Measurements from ENCODE around the gene COL4A1. TPM values are rescaled to one million over a fixed set of nuclear protein-coding genes. Genes with fewer than 3 reads are reported as not detected.
A peak's percentile ranks its signal among the peaks of the same experiment; 100 is the strongest.

COL4A1 gene
- polyA plus RNA-seq, 4 donors = 3.1 to 85.7 (median 32.2) TPM

- peaks cover 0 to 8% (median 6%) of the 10 kb centered on the region in 3 donors for H3K27me3 ChIP-seq (ENCODE audit: control insufficient read depth in 3 of 3, insufficient read depth in 3 of 3, low read length in 3 of 3)
- no peaks in the 10 kb centered on the region for H3K9me3 ChIP-seq (ENCODE audit: control insufficient read depth in 2 of 2, insufficient read depth in 1 of 2, low read depth in 1 of 2, low read length in 1 of 2)
- H3K36me3 ChIP-seq (ENCODE audit: control insufficient read depth in 3 of 3, insufficient read depth in 2 of 3, low read depth in 1 of 3, low read length in 3 of 3) = peaks cover 0 to 49% (median 0%) of the 10 kb centered on the region in 3 donors
- peaks cover 0 to 32% (median 0%) of the 10 kb centered on the region in 3 donors for H3K4me1 ChIP-seq (ENCODE audit: control insufficient read depth in 3 of 3, insufficient read depth in 2 of 3, low read depth in 1 of 3, low read length in 2 of 3)
- H3K27ac ChIP-seq (ENCODE audit: low read depth in 1 of 3, low read length in 2 of 3) = peak overlapping the region in 2 of 3 donors; percentile 15 to 71
- WGBS, 3 donors = 62 to 73% (median 71%) methylated on average over 4 of the region's 4 CpGs
- no peak overlapping the region for H3K4me3 ChIP-seq (ENCODE audit: low read depth in 1 of 3, low read length in 3 of 3)
- no peak for FAIRE-seq
- peak in 1 of 2 donors; percentile 81 for DNase-seq
These were observed 5.5 kb upstream of the COL4A1 start for GRCh38 chr13:110312339-110313031.

DNA sequence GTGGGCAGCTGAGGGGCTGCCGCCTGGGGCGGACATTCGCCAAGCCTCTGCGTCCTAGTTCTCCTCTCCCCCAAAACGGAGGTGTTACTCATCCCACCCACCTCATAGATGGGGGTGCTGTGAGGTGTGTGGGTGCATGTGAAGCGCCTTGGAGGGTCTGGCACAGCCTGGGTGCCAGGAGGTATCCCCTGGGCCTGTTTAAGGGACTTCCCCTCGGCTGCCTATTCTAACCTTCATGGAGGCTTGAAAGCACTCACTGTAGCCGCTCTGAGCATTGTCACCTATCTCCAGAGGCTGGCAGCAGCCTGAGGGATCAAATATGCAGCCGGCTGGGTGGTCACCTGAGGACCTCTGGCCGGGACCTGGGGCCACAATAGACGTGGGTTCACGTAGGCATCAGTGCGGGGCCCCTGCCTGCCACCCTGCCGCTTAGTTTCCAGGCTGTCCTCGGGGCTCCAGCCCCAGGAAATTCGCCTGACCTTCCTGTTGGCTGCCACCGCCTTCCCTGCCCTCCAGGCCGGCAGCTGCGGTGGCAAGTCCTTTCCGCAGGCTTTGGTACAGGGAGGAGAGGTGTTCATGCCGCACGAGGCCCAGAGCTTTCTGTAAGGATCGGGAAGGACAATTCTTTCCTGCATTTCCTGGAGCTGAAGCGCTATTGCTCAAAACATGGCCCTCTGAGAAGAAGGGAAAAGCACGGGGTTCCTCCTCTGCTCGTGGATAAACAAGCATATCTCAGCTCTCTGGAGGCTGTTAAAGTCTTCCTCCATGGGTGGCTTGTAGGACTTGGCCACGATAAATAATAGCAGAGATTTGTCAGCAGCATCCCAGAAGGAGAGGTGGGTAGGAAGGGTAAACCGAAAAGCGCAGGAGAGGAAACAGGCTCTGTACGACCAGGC, 4.7 kb upstream of the COL4A1 start:
- 60 to 75% (median 61%) methylated on average over 30 of the region's 30 CpGs for WGBS, 3 donors
- H3K4me3 ChIP-seq (ENCODE audit: low read depth in 1 of 3, low read length in 3 of 3) = peak overlapping the region in 2 of 3 donors; percentile 6 to 7
- peaks cover 0 to 32% (median 0%) of the 10 kb centered on the region in 3 donors for H3K4me1 ChIP-seq (ENCODE audit: control insufficient read depth in 3 of 3, insufficient read depth in 2 of 3, low read depth in 1 of 3, low read length in 2 of 3)
- H3K9me3 ChIP-seq (ENCODE audit: control insufficient read depth in 2 of 2, insufficient read depth in 1 of 2, low read depth in 1 of 2, low read length in 1 of 2) = no peaks in the 10 kb centered on the region
- DNase-seq (no peak), FAIRE-seq (no peak)
- H3K36me3 ChIP-seq (ENCODE audit: control insufficient read depth in 3 of 3, insufficient read depth in 2 of 3, low read depth in 1 of 3, low read length in 3 of 3) = peaks cover 0 to 42% (median 0%) of the 10 kb centered on the region in 3 donors
- peak overlapping the region in 1 of 3 donors; percentile 71 for H3K27ac ChIP-seq (ENCODE audit: low read depth in 1 of 3, low read length in 2 of 3)
- H3K27me3 ChIP-seq (ENCODE audit: control insufficient read depth in 3 of 3, insufficient read depth in 3 of 3, low read length in 3 of 3) = peaks cover under 1 to 11% (median 8%) of the 10 kb centered on the region in 3 donors

DNA sequence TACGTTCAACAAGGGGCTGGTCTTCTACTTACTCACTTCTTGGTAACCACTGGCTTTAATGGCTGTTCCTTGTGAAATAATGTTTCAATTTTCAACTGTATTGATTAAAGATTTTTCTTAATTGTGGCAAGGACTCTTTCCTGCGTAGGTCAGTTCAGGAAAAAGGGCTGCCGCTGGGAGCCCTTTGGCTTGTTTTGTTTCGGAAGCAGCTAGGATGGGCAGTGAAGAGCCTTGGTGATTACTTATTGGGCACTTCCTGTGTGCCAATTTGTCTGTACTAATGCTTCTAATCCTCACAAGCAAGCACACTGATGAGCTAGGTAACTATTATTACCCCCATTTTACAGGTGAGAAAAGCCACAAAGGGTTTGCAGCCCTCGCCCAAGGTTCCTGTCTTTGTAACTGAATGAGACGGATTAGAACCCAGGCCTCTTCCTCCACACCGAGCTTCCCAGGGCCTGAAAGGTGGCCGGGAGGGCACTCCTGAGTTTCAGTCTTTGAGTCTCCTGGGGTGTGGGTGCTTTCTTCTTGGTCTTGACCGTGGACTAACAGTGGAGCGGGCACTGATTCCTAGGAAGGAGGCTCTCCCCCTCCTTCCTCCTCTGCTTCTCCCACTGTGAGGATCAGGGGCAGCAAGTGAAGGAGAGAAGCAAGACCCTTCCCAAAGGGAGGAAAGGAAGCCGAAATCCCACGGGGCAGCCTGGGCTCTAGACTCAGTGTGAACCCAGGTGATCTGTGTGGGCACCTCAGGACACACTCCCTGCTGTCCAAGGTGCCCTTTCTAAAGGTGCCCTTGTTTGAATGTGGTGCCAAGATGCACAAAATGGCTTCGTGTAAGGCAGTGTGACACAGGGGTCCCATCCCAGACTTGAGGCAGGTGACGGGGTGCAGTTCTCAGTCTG, 3.8 kb upstream of the COL4A1 start:
- FAIRE-seq (no peak), DNase-seq (no peak)
- Histone ChIP-seq H3K27ac (ENCODE audit: low read depth in 1 of 3, low read length in 2 of 3) (peak overlapping the region in 1 of 3 donors; percentile 71), H3K4me3 (ENCODE audit: low read depth in 1 of 3, low read length in 3 of 3) (no peak overlapping the region), H3K9me3 (ENCODE audit: control insufficient read depth in 2 of 2, insufficient read depth in 1 of 2, low read depth in 1 of 2, low read length in 1 of 2) (no peaks in the 10 kb centered on the region), H3K27me3 (ENCODE audit: control insufficient read depth in 3 of 3, insufficient read depth in 3 of 3, low read length in 3 of 3) (peaks cover 5 to 11% (median 8%) of the 10 kb centered on the region in 3 donors), H3K4me1 (ENCODE audit: control insufficient read depth in 3 of 3, insufficient read depth in 2 of 3, low read depth in 1 of 3, low read length in 2 of 3) (peaks cover 0 to 32% (median 0%) of the 10 kb centered on the region in 3 donors), H3K36me3 (ENCODE audit: control insufficient read depth in 3 of 3, insufficient read depth in 2 of 3, low read depth in 1 of 3, low read length in 3 of 3) (peaks cover 0 to 36% (median 0%) of the 10 kb centered on the region in 3 donors)
- 70 to 83% (median 72%) methylated on average over 13 to 14 of the region's 14 CpGs for WGBS, 3 donors

- H3K4me1 ChIP-seq (ENCODE audit: control insufficient read depth in 3 of 3, insufficient read depth in 2 of 3, low read depth in 1 of 3, low read length in 2 of 3) = peaks cover 0 to 32% (median 0%) of the 10 kb centered on the region in 3 donors
- peak overlapping the region in 1 of 3 donors; percentile 79 for H3K4me3 ChIP-seq (ENCODE audit: low read depth in 1 of 3, low read length in 3 of 3)
- FAIRE-seq = no peak
- H3K27ac ChIP-seq (ENCODE audit: low read depth in 1 of 3, low read length in 2 of 3) = peak overlapping the region in 2 of 3 donors; percentile 72 to 94
- 70 to 88% (median 80%) methylated on average over 16 of the region's 16 CpGs for WGBS, 3 donors
- no peak for DNase-seq
- H3K27me3 ChIP-seq (ENCODE audit: control insufficient read depth in 3 of 3, insufficient read depth in 3 of 3, low read length in 3 of 3) = peaks cover 5 to 11% (median 8%) of the 10 kb centered on the region in 3 donors
- H3K36me3 ChIP-seq (ENCODE audit: control insufficient read depth in 3 of 3, insufficient read depth in 2 of 3, low read depth in 1 of 3, low read length in 3 of 3) = peaks cover 0 to 35% (median 0%) of the 10 kb centered on the region in 3 donors
- H3K9me3 ChIP-seq (ENCODE audit: control insufficient read depth in 2 of 2, insufficient read depth in 1 of 2, low read depth in 1 of 2, low read length in 1 of 2) = no peaks in the 10 kb centered on the region
These were observed 2.9 kb upstream of the COL4A1 start for GRCh38 chr13:110309661-110310524.

GRCh38 chr13:110308656-110309359, 1.9 kb upstream of the COL4A1 start:
- 2 to 7% (median 5%) methylated on average over 31 of the region's 31 CpGs for WGBS, 3 donors
- H3K4me1 ChIP-seq (ENCODE audit: control insufficient read depth in 3 of 3, insufficient read depth in 2 of 3, low read depth in 1 of 3, low read length in 2 of 3) = peaks cover 0 to 32% (median 0%) of the 10 kb centered on the region in 3 donors
- peak overlapping the region; percentile 42 to 79 (median 69) for H3K4me3 ChIP-seq (ENCODE audit: low read depth in 1 of 3, low read length in 3 of 3)
- H3K27ac ChIP-seq (ENCODE audit: low read depth in 1 of 3, low read length in 2 of 3) = peak overlapping the region in 2 of 3 donors; percentile 72 to 94
- DNase-seq (peak; percentile 11 to 79), FAIRE-seq (no peak)
- no peaks in the 10 kb centered on the region for H3K9me3 ChIP-seq (ENCODE audit: control insufficient read depth in 2 of 2, insufficient read depth in 1 of 2, low read depth in 1 of 2, low read length in 1 of 2)
- H3K36me3 ChIP-seq (ENCODE audit: control insufficient read depth in 3 of 3, insufficient read depth in 2 of 3, low read depth in 1 of 3, low read length in 3 of 3) = peaks cover 0 to 25% (median 0%) of the 10 kb centered on the region in 3 donors
- peaks cover 5 to 11% (median 8%) of the 10 kb centered on the region in 3 donors for H3K27me3 ChIP-seq (ENCODE audit: control insufficient read depth in 3 of 3, insufficient read depth in 3 of 3, low read length in 3 of 3)

DNA sequence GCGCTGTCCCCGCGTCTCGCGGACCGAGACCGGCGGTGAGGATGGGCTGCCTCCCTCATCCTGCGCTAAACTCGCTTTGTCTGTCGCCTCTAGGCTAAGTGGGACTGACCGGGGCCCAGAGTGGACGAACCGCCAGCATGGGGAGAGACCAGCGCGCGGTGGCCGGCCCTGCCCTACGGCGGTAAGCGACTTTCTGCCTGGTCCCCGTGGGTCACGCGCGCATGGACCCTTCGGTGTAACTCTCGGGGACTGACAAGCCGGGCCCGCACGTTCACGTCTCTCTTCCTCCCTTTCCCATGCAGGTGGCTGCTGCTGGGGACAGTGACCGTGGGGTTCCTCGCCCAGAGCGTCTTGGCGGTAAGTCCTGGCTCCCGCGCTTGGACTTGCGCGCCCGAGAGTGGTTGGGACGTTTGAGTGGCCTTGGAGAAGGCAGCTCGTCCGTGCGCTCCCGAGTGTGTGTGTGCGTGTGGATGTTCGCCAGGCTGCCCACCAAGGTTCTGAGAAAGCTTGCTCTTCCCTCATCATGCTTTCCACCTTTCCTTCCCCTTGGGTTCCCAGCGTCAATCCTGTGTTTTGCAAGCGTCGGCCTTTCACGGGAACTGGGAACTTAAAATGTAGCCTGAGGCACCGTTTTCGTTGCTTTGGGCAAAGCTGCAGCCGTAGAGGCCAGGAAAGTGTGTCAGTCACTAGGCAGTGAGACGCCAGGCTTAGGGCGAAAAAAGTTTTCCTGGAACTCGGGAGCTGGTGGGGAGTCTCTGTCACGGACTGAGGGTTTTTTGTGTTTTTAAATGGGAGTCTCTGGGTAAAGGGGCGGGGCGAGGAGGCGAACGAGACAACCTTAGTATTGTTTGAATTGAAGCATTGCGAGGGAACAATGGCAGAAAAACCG, 1.1 kb upstream of the COL4A1 start:
- H3K9me3 ChIP-seq (ENCODE audit: control insufficient read depth in 2 of 2, insufficient read depth in 1 of 2, low read depth in 1 of 2, low read length in 1 of 2) = no peaks in the 10 kb centered on the region
- peaks cover 5 to 11% (median 8%) of the 10 kb centered on the region in 3 donors for H3K27me3 ChIP-seq (ENCODE audit: control insufficient read depth in 3 of 3, insufficient read depth in 3 of 3, low read length in 3 of 3)
- WGBS, 3 donors = 2 to 5% (median 2%) methylated on average over 56 to 64 of the region's 64 CpGs
- H3K36me3 ChIP-seq (ENCODE audit: control insufficient read depth in 3 of 3, insufficient read depth in 2 of 3, low read depth in 1 of 3, low read length in 3 of 3) = peaks cover 0 to 25% (median 0%) of the 10 kb centered on the region in 3 donors
- peak overlapping the region; percentile 15 to 94 (median 72) for H3K27ac ChIP-seq (ENCODE audit: low read depth in 1 of 3, low read length in 2 of 3)
- H3K4me3 ChIP-seq (ENCODE audit: low read depth in 1 of 3, low read length in 3 of 3) = peak overlapping the region; percentile 42 to 79 (median 69)
- H3K4me1 ChIP-seq (ENCODE audit: control insufficient read depth in 3 of 3, insufficient read depth in 2 of 3, low read depth in 1 of 3, low read length in 2 of 3) = peaks cover 0 to 32% (median 2%) of the 10 kb centered on the region in 3 donors
- DNase-seq (peak in 1 of 2 donors; percentile 73), FAIRE-seq (no peak)

All from small intestine (tissue), 7 donors.